Breast epithelium (tissue), 4 donors: ENCODE measurements around the gene EED. TPM values are rescaled to one million over a fixed set of nuclear protein-coding genes. Genes with fewer than 3 reads are reported as not detected.

Experiments used
- DNase-seq, 2 donors: peaks; one replicate each; pipeline ENCODE4 v3.0.0-alpha.2; 2019; ENCODE audit warnings: low spot score in 2 of 2
- H3K27ac ChIP-seq, 2 donors: fragments of 200-600 bp; sonication (generic) in 1 of 2; one replicate each; pipeline ENCODE4 v1.5.1; 2016 to 2019; ENCODE audit warnings: mild to moderate bottlenecking in 1 of 2
- H3K27me3 ChIP-seq, 2 donors: fragments of 200-600 bp; sonication (generic) in 1 of 2; one replicate each; pipeline versions ENCODE4 v1.5.1 to v1.6.0; 2017 to 2019; ENCODE audit warnings: control low read depth in 1 of 2, mild to moderate bottlenecking in 1 of 2
- H3K36me3 ChIP-seq: fragments of 200-600 bp; one replicate; pipeline ENCODE4 v1.5.1; 2019
- H3K4me1 ChIP-seq, 2 donors: fragments of 200-600 bp; sonication (generic); one replicate each; pipeline ENCODE4 v1.5.1; 2016 to 2019; ENCODE audit warnings: control low read depth in 1 of 2
- H3K4me3 ChIP-seq, 3 donors: fragments of 200-600 bp; sonication (generic); 1 replicate in 2 of 3; 2 replicates in 1 of 3; pipeline ENCODE4 v1.5.1; 2016 to 2019; ENCODE audit warnings: mild to moderate bottlenecking in 3 of 3, moderate library complexity in 2 of 3
- H3K9me3 ChIP-seq, 2 donors: fragments of 200-600 bp; sonication (generic) in 1 of 2; one replicate each; pipeline ENCODE4 v1.5.1; 2016 to 2019; ENCODE audit warnings: control low read depth in 1 of 2
- POLR2A ChIP-seq: fragments of 450-650 bp; IDR thresholded peaks from one replicate; pipeline ENCODE4 v1.6.1; 2016; ENCODE audit warnings: antibody characterized with exemption, mild to moderate bottlenecking, moderate library complexity
- POLR2AphosphoS5 ChIP-seq, 3 donors: sonication (generic); formaldehyde crosslinking; IDR thresholded peaks; one replicate each; pipeline ENCODE4 v1.6.1; 2017; ENCODE audit warnings: antibody characterized with exemption in 3 of 3
- intact Hi-C: fragments of 100-400 bp; cut with DNase I; formaldehyde crosslinking; loops from one replicate; pipeline ENCODE4 v1.15.1; 2023; ENCODE audit warnings: low total_unique reads
- total RNA-seq, 3 donors: library from RNA; depleted of rRNA; stranded (reverse); fragments of >200 nt; gene quantifications; one replicate each; pipeline ENCODE4 v1.1.0, GENCODE V29; 2016
- TF ChIP-seq, protein P1 (sequence below), 3 donors: fragments of 450-650 bp; IDR thresholded peaks; one replicate each; pipeline ENCODE4 v1.5.1; 2016 to 2017; ENCODE audit warnings: antibody characterized with exemption in 3 of 3, mild to moderate bottlenecking in 3 of 3, moderate library complexity in 3 of 3

EED gene
- total RNA-seq, 3 donors from 2014 or later, result 14.6 to 39.4 (median 26.2) TPM

DNA sequence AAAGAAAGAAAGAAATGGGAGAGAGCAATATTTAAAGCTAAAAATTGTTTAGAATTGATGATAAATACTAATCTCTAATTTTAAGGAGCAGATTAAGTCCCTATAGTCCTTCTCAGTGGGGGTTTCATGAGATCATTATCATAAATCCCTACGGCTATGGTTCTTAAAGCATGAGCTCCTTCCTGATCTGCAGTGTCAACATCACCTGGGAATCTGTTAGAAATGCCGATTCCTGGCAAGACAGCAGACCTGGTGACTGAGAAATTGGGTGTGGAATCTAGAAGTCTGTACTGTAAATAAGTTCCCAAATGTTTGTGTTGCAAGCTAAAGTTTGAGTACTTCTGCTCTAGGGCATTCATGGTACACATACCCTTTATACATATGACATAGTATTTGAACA is 70.1 kb downstream of the EED start:
- H3K27ac ChIP-seq, result no peak overlapping the region
- H3K27me3 ChIP-seq, result no peaks in the 10 kb centered on the region
- H3K36me3 ChIP-seq, result no peaks in the 10 kb centered on the region
- intact Hi-C loops, result no loop called here
- no peaks in the 10 kb centered on the region for H3K4me1 ChIP-seq
- TF ChIP-seq POLR2A (no peak), POLR2AphosphoS5 (IDR thresholded peaks at IDR 0.05) (no peak)
- TF ChIP-seq, protein P1, sequence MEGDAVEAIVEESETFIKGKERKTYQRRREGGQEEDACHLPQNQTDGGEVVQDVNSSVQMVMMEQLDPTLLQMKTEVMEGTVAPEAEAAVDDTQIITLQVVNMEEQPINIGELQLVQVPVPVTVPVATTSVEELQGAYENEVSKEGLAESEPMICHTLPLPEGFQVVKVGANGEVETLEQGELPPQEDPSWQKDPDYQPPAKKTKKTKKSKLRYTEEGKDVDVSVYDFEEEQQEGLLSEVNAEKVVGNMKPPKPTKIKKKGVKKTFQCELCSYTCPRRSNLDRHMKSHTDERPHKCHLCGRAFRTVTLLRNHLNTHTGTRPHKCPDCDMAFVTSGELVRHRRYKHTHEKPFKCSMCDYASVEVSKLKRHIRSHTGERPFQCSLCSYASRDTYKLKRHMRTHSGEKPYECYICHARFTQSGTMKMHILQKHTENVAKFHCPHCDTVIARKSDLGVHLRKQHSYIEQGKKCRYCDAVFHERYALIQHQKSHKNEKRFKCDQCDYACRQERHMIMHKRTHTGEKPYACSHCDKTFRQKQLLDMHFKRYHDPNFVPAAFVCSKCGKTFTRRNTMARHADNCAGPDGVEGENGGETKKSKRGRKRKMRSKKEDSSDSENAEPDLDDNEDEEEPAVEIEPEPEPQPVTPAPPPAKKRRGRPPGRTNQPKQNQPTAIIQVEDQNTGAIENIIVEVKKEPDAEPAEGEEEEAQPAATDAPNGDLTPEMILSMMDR (IDR thresholded peaks at IDR 0.05), result no peak
- DNase-seq, result no peak
- H3K4me3 ChIP-seq, result no peak overlapping the region
- no peaks in the 10 kb centered on the region for H3K9me3 ChIP-seq

Other genes starting within 250 kb of the EED start
- 100 to 1,000 TPM; 327 to 336 (median 328) TPM for gene PICALM, start 175.7 kb upstream of the EED start, total RNA-seq
- gene HIKESHI, start 57.5 kb downstream of the EED start, total RNA-seq, result 10 to 100 TPM; 34.7 to 53.9 (median 43.5) TPM
- gene CCDC81, start 130.1 kb downstream of the EED start, total RNA-seq, result 1 to 10 TPM in 2 of 3 donors, under 1 TPM in 1; 0.96 to 1.3 (median 1.2) TPM